ENCODE results near the gene ASPM. TPM values are rescaled to one million over a fixed set of nuclear protein-coding genes. Genes with fewer than 3 reads are reported as not detected.

Gene ASPM
- total RNA-seq, 2 experiments from 2014 or later: 92.8 to 104 TPM

DNA sequence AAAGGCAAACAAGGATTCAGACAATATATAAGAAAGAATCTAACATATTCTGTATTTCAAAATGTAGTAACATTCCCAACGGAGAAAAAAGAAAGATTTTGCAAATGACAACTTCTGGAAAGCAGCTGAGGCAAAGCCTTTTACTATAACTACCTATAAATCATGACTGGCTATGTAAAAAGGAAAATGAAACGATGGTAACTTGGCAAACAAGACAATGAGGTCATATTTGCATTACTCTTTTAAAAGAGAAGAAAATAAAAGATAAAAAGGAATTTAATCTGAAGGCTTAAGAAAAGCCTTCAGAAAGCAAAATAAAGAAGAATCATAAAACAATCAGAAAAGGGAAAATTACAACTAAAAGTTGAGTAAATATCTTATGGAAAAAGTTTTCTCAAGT lies 25.1 kb upstream of the ASPM start:
- CTCF ChIA-PET: interaction anchor here (1.3 kb wide), 1 partner anchor 9 kb away, joined by 4 read pairs; no protein-coding TSS in a partner anchor
- Mint-ChIP-seq H3K27me3 (no peaks in the 10 kb centered on the region), H3K36me3 (ENCODE audit: low read depth) (peaks cover 25% of the 10 kb centered on the region), H3K4me1 (peaks cover 2% of the 10 kb centered on the region), H3K9me3 (no peaks in the 10 kb centered on the region), H3K27ac (no peak overlapping the region), H3K4me3 (no peak overlapping the region)
- DNase-seq: no peak
- POLR2A ChIA-PET: no interaction called here

DNA sequence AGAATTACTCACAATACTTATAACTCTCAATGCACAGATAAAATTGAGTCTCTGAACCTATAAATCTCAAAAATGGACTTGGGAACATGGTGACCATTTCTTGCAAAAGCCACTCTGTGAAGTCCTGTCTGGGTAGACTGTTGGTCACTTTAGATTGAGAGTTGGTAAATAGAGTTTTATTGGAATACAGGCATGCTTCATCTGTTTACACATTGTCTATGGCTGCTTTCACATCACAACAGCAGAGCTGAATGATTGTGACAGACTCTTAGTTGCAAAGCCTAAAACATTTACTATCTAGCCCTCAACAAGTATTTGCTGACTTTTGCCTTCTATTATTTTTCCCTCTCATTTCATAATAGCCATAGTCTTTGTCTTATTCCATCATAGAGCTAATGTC lies 24.1 kb upstream of the ASPM start:
- ChIA-PET POLR2A (no interaction called here), CTCF (interaction anchor here (1.3 kb wide), 3 partner anchors 10 to 160 kb away, joined by 3 to 4 read pairs (median 3); no protein-coding TSS in a partner anchor)
- no peak overlapping the region for H3K4me3 Mint-ChIP-seq
- no peak overlapping the region for H3K27ac Mint-ChIP-seq
- H3K4me1 Mint-ChIP-seq: peaks cover 2% of the 10 kb centered on the region
- no peak for DNase-seq
- peaks cover 24% of the 10 kb centered on the region for H3K36me3 Mint-ChIP-seq (ENCODE audit: low read depth)
- H3K9me3 Mint-ChIP-seq: no peaks in the 10 kb centered on the region
- no peaks in the 10 kb centered on the region for H3K27me3 Mint-ChIP-seq

DNA sequence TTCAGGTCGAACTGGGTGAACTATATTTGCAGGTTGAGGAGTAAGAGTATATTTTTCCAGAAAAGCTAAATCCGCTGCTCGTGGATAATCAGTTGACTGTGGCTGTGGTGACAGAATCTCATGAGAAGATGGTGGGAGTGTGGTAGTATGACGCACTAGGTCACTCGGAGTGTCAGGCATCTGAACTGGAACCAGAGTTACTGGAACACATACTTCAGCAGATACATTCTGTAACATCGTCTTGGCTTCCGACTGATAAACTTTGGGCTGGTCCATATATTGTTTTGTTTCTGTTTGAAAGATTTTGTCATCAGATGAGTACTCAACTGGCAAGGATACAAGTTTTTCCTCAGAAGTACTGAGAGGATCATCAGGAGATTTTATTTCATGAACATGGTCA lies 13.0 kb upstream of the ASPM start:
- CTCF ChIA-PET: interaction anchor here (1.2 kb wide), 1 partner anchor 37 kb away, joined by 4 read pairs; no protein-coding TSS in a partner anchor
- no peak overlapping the region for H3K27ac Mint-ChIP-seq
- no peaks in the 10 kb centered on the region for H3K4me1 Mint-ChIP-seq
- POLR2A ChIA-PET: no interaction called here
- H3K27me3 Mint-ChIP-seq: no peaks in the 10 kb centered on the region
- DNase-seq: no peak
- peaks cover 7% of the 10 kb centered on the region for H3K36me3 Mint-ChIP-seq (ENCODE audit: low read depth)
- no peak overlapping the region for H3K4me3 Mint-ChIP-seq
- H3K9me3 Mint-ChIP-seq: no peaks in the 10 kb centered on the region

DNA sequence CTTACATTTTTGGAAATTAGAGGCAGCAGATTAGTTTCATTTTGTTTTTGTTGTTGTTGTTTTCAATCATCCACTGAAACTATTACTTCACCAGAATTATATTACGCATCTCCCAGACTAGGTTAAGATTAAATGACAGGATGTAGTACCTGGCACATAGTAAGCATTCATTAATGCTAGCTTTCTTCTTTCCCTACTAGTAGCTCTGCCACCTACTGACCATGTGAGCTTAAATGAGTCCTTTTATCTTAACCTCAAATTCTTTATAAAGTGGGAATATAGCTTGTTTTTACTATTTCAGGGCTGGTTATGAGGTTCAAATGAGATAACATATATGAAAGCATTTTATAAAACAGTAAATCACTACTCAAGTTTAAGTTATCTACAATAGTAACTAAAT lies 10.2 kb upstream of the ASPM start:
- DNase-seq: no peak
- no peak overlapping the region for H3K27ac Mint-ChIP-seq
- H3K4me3 Mint-ChIP-seq: no peak overlapping the region
- no peaks in the 10 kb centered on the region for H3K4me1 Mint-ChIP-seq
- H3K27me3 Mint-ChIP-seq: no peaks in the 10 kb centered on the region
- CTCF ChIA-PET: interaction anchor here (1.5 kb wide), 1 partner anchor 14 kb away, joined by 3 read pairs; no protein-coding TSS in a partner anchor
- no peaks in the 10 kb centered on the region for H3K9me3 Mint-ChIP-seq
- POLR2A ChIA-PET: no interaction called here
- peaks cover 7% of the 10 kb centered on the region for H3K36me3 Mint-ChIP-seq (ENCODE audit: low read depth)

DNA sequence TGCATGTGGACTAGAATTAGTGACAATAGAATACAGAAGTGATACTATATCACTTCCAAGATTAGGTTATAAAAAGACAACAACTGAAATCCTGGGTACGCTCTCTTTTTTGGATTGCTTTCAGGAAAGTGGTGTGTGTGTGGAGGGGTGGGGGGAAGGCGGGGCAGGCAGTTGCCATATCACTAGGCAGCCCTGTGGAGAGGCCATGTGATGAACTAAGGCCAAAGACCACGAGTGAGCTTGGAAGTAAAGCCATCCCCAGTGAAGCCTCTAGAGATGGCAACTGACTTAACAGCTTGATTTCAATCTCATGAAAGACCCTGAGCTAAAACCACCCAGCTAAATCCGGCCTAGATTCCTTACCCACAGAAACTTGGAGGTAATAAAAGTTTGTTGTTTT lies 6.2 kb upstream of the ASPM start:
- no peaks in the 10 kb centered on the region for H3K9me3 Mint-ChIP-seq
- no peak overlapping the region for H3K27ac Mint-ChIP-seq
- no peaks in the 10 kb centered on the region for H3K36me3 Mint-ChIP-seq (ENCODE audit: low read depth)
- ChIA-PET CTCF (no interaction called here), POLR2A (no interaction called here)
- H3K4me1 Mint-ChIP-seq: peaks cover 1% of the 10 kb centered on the region
- H3K4me3 Mint-ChIP-seq: no peak overlapping the region
- DNase-seq: no peak
- no peaks in the 10 kb centered on the region for H3K27me3 Mint-ChIP-seq

DNA sequence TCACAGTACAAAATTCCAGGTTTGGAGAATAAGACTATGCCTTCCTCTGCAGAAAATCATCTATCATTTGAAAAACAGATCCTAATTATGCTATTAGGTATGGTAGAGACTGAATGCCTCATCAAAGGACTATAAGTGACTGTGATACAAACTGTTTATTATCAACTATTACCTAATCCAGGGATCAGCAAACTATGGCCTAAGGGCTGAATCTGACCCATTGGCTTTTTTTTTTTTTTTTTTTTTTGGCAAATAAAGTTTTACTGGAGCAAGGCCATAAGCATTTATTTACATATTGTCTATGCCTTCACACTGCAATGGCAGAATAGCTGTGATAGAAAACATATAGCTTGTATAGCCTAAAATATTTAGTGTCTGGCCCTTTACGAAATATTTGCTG lies 4.7 kb upstream of the ASPM start:
- Mint-ChIP-seq H3K36me3 (ENCODE audit: low read depth) (peaks cover 2% of the 10 kb centered on the region), H3K4me3 (no peak overlapping the region), H3K9me3 (no peaks in the 10 kb centered on the region), H3K27ac (no peak overlapping the region), H3K27me3 (no peaks in the 10 kb centered on the region), H3K4me1 (peaks cover 10% of the 10 kb centered on the region)
- DNase-seq: no peak
- ChIA-PET POLR2A (no interaction called here), CTCF (no interaction called here)

DNA sequence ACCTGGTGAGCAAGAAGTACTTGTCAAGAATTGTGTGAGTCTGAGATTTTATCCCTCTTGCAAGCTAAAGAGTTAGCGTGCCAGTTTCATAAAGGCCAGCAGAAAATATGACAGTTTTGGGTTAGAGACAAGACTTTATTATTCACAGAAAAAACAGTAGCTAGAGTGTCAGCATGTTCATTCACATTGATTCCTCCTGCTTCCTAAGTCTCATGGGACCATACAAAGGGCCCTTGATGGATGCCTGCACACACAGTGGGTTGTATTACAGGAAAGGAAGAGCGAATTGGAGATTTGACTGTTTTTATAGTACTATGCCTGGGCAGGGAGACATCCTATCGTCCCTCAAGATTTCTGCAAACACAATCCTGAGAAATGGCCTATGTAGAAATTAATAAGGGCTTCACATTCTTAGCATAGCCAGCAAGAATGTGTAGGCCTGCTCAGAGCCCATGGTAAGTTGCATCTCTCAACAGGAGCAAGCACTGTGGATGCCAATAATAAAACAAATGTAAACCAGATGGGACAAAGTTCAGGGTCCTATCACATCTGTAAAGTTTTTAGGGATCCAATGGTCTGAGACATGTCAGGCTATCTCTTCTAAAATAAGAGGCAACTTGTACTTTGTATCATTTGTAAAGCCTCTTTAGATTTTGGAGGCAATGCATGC lies 4.0 kb upstream of the ASPM start:
- H3K4me3 Mint-ChIP-seq: no peak overlapping the region

DNA sequence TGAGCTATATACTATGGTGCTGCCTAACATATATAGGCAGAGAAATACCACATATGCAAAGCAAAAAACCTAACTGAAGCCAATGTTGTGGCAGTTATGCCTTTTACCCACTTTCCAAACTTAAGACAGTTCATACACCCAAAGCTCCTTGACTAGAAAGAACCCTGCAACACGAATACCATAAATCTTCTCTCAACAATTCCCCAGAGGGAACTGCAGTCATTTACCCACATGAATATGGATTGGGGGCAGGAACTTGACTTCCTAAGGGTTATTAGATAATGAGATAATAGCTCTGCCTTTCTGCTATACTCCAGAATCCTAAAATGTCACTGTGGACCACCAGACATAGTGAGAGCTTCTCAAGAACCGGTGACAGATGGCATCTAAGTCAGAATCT lies 2.9 kb upstream of the ASPM start:
- no peaks in the 10 kb centered on the region for H3K9me3 Mint-ChIP-seq
- POLR2A ChIA-PET: no interaction called here

More for the DNA sequence above, 4.0 kb upstream of the ASPM start:
- Mint-ChIP-seq H3K9me3 (no peaks in the 10 kb centered on the region), H3K27me3 (no peaks in the 10 kb centered on the region), H3K4me1 (peaks cover 10% of the 10 kb centered on the region), H3K27ac (no peak overlapping the region), H3K36me3 (ENCODE audit: low read depth) (peaks cover 2% of the 10 kb centered on the region)
- ChIA-PET POLR2A (interaction anchor here (0.6 kb wide), 1 partner anchor 9 kb away, joined by 4 read pairs; no protein-coding TSS in a partner anchor), CTCF (no interaction called here)
- no peak for DNase-seq

DNA sequence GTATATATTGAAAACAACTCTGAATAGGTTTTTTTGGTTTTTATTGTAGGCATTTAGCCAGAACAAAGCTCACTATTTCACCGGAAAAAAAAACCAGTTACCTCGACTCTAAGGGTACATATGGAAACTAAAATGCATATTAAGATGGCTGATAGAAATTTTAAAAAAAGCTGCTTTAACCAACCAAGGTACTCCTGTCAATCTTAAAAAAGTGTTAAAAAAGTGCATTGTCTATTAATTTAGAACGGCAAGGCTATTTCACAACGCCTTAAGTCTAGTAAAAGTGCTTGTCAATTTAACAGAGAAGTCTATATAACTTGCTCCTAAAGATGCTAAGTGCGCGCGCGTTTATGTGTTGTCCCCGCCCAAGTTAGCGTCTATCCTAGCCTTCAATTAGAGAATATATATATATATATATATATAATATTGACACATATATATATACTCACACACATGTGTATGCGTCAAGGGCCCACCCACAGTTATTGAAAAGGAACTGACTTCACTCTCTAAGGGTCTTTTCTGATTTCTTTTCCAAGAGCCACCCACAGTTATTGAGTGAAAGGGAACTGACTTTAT lies 934 bp downstream of the ASPM start:
- peak overlapping the region; percentile 97 for H3K27ac Mint-ChIP-seq
- CTCF ChIA-PET: interaction anchor here (0.9 kb wide), 1 partner anchor 21 kb away, joined by 3 read pairs; no protein-coding TSS in a partner anchor
- peak overlapping the region; percentile 82 for H3K4me3 Mint-ChIP-seq
- DNase-seq: peak; percentile 13
- POLR2A ChIA-PET: interaction anchor here (0.7 kb wide), 1 partner anchor 15 kb away, joined by 3 read pairs; no protein-coding TSS in a partner anchor
- no peaks in the 10 kb centered on the region for H3K27me3 Mint-ChIP-seq
- peaks cover 46% of the 10 kb centered on the region for H3K4me1 Mint-ChIP-seq
- no peaks in the 10 kb centered on the region for H3K9me3 Mint-ChIP-seq
- peaks cover 42% of the 10 kb centered on the region for H3K36me3 Mint-ChIP-seq (ENCODE audit: low read depth)

More for the DNA sequence above, 2.9 kb upstream of the ASPM start:
- CTCF ChIA-PET: no interaction called here
- no peak overlapping the region for H3K27ac Mint-ChIP-seq
- H3K36me3 Mint-ChIP-seq (ENCODE audit: low read depth): peaks cover 10% of the 10 kb centered on the region
- H3K4me3 Mint-ChIP-seq: no peak overlapping the region
- DNase-seq: no peak
- no peaks in the 10 kb centered on the region for H3K27me3 Mint-ChIP-seq
- H3K4me1 Mint-ChIP-seq: peaks cover 15% of the 10 kb centered on the region

DNA sequence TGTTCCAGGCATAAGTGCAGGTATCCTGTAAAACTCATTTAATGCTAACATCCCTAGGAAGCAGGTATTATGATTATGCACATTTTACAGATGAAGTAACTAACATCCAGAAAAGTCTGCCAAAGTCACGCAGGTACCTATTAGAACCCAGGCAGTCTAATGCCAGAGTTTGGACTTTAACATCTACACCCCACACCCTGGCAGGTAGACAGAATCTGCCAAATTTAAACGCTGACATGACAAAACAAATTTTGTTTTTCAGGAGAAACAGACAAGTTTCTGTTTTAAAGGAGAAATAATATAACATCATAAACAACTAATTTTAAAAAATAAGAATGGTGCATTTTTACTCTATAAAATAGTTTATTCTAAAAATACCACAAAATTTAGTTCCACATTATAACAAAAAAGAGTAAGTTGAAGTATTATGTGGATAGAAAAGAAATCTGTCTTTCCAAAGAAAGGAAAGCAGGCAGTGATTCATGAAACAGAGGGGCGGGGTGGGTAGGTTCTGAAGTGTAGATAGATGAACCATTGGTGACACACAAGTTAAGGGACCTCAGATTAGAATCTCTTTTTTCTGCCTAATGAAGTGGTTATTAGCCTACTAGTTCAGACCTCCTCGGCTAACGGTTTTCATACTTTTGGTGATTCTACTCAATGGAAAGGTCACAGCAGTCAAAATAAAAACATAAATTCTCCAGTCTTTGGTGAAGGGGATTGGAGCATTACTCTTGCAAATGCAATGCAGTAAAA lies 1.7 kb downstream of the ASPM start:
- CTCF ChIA-PET: interaction anchor here (0.9 kb wide), 1 partner anchor 21 kb away, joined by 3 read pairs; no protein-coding TSS in a partner anchor
- Mint-ChIP-seq H3K4me1 (peaks cover 53% of the 10 kb centered on the region), H3K4me3 (peak overlapping the region; percentile 82), H3K27ac (peak overlapping the region; percentile 97), H3K27me3 (no peaks in the 10 kb centered on the region), H3K9me3 (no peaks in the 10 kb centered on the region), H3K36me3 (ENCODE audit: low read depth) (peaks cover 50% of the 10 kb centered on the region)
- POLR2A ChIA-PET: interaction anchor here (0.7 kb wide), 1 partner anchor 14 kb away, joined by 3 read pairs; no protein-coding TSS in a partner anchor
- DNase-seq: peak; percentile 22

DNA sequence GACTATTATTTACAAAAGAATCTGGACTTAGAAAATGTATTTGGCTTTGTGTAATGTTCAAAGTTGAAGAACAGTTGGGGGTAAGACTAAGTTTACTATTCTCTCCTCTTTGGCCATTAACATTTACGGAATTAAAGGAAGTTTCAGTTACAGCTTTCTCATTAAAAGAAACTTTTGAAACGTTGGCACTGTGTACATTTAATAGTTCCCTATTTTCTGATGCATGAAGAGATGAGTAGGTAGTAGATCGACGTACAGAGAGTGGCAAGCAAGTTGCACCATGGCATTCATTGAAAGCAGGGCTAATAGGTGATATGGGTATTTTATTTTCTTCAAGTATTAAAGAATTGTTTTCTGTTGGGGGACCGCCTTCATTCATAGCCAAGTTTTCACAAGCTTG lies 3.2 kb downstream of the ASPM start:
- Mint-ChIP-seq H3K36me3 (ENCODE audit: low read depth) (peaks cover 60% of the 10 kb centered on the region), H3K9me3 (no peaks in the 10 kb centered on the region), H3K27ac (peak overlapping the region; percentile 52), H3K4me1 (peaks cover 59% of the 10 kb centered on the region), H3K4me3 (no peak overlapping the region), H3K27me3 (no peaks in the 10 kb centered on the region)
- ChIA-PET CTCF (interaction anchor here (0.9 kb wide), 1 partner anchor 12 kb away, joined by 3 read pairs; no protein-coding TSS in a partner anchor), POLR2A (no interaction called here)
- no peak for DNase-seq

DNA sequence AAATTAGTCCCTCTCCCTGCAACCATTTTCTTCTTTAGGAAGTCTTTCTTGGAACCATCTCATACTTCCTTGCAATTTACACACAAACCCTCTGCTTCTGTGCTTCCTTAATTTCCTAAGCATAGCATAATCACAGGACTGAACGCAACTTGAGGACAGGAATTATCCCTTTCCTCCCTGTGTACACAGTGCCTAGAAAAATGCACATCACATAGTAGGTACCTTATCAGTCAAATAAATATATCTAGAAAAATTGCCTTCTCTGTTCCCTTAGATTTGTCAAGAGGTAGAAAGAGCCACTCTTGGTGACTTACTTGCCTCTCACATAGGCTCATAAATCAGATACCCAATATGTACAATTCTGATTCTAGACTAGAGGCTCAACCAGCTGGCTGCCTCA lies 4.9 kb downstream of the ASPM start:
- POLR2A ChIA-PET: interaction anchor here (0.7 kb wide), 1 partner anchor 8 kb away, joined by 4 read pairs; no protein-coding TSS in a partner anchor
- CTCF ChIA-PET: interaction anchor here (1.2 kb wide), 1 partner anchor 15 kb away, joined by 3 read pairs; no protein-coding TSS in a partner anchor
- H3K36me3 Mint-ChIP-seq (ENCODE audit: low read depth): peaks cover 71% of the 10 kb centered on the region

DNA sequence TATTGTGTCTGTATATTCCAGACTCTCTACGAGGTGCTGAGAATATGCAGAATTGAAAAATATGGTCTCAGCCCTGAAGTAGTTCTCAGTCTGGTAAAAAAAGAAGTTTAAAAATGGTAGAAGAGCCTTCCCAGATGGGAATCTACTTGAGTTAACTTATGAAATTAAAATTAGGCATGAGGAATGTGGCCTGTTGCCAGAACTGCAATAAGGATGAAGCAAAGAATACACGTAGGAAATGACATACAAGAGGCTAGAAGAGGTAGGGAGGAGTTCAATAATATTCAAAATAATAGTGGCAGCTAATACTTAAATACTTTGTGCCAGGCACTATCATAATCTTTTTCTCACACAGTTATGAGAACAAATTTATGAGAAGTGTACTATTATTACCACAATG lies 6.3 kb downstream of the ASPM start:
- H3K27me3 Mint-ChIP-seq: no peaks in the 10 kb centered on the region
- ChIA-PET CTCF (no interaction called here), POLR2A (no interaction called here)
- H3K4me1 Mint-ChIP-seq: peaks cover 57% of the 10 kb centered on the region
- no peak overlapping the region for H3K4me3 Mint-ChIP-seq
- no peaks in the 10 kb centered on the region for H3K9me3 Mint-ChIP-seq
- peak overlapping the region; percentile 59 for H3K27ac Mint-ChIP-seq
- H3K36me3 Mint-ChIP-seq (ENCODE audit: low read depth): peaks cover 68% of the 10 kb centered on the region
- DNase-seq: no peak

More for the DNA sequence above, 4.9 kb downstream of the ASPM start:
- Mint-ChIP-seq H3K27me3 (no peaks in the 10 kb centered on the region), H3K4me1 (peaks cover 57% of the 10 kb centered on the region), H3K9me3 (no peaks in the 10 kb centered on the region), H3K4me3 (peak overlapping the region; percentile 9), H3K27ac (no peak overlapping the region)
- DNase-seq: no peak

Data from activated CD4-positive, alpha-beta T cell treated with anti-CD3 and anti-CD28 coated beads, Interleukin-2, amount 10 ng/mL, durations not matched to agents 7 days and 5 days (primary cell).